Ishikawa (cell line): Measurements from ENCODE around the gene MAML2.

Experiments used
- CEBPB ChIP-seq: IDR thresholded peaks from 2 replicates; pipeline ENCODE4 v1.6.1; 2012
- CREB1 ChIP-seq: IDR thresholded peaks from 2 replicates; pipeline ENCODE4 v1.6.1; 2012; ENCODE audit warnings: low read depth
- EGR1 ChIP-seq: IDR thresholded peaks from 2 replicates; pipeline ENCODE4 v1.6.1; 2012
- EP300 ChIP-seq: IDR thresholded peaks from 2 replicates; pipeline ENCODE4 v1.6.1; 2012; ENCODE audit warnings: borderline replicate concordance
- FOXM1 ChIP-seq: IDR thresholded peaks from 2 replicates; pipeline ENCODE4 v1.6.1; 2012; ENCODE audit warnings: low read depth, borderline replicate concordance
- NFIC ChIP-seq: IDR thresholded peaks from 2 replicates; pipeline ENCODE4 v1.6.1; 2012
- RAD21 ChIP-seq: IDR thresholded peaks from 2 replicates; pipeline ENCODE4 v1.6.1; 2012; ENCODE audit warnings: low read depth
- REST ChIP-seq: IDR thresholded peaks from 2 replicates; pipeline ENCODE4 v1.6.1; 2012; ENCODE audit warnings: low read depth, mild to moderate bottlenecking
- TAF1 ChIP-seq: IDR thresholded peaks from 2 replicates; pipeline ENCODE4 v1.6.1; 2012; ENCODE audit warnings: low read depth, mild to moderate bottlenecking
- TCF12 ChIP-seq: IDR thresholded peaks from 2 replicates; pipeline ENCODE4 v1.6.1; 2012; ENCODE audit warnings: low read depth
- TEAD4 ChIP-seq: IDR thresholded peaks from 2 replicates; pipeline ENCODE4 v1.6.1; 2012
- YY1 ChIP-seq: IDR thresholded peaks from 2 replicates; pipeline ENCODE4 v1.6.1; 2012; ENCODE audit warnings: low read depth
- ZBTB7A ChIP-seq: IDR thresholded peaks from 2 replicates; pipeline ENCODE4 v1.6.1; 2012; ENCODE audit warnings: low read depth
- TF ChIP-seq, protein P1 (sequence below): IDR thresholded peaks from 2 replicates; pipeline ENCODE4 v1.6.1; 2012
- TF ChIP-seq, protein P2 (sequence below): IDR thresholded peaks from 2 replicates; pipeline ENCODE4 v1.6.1; 2012

MAML2 gene

GRCh38 chr11:96288915-96289314 lies 54.1 kb downstream of the MAML2 start:
- TF ChIP-seq TEAD4 = no peak
- TF ChIP-seq, protein P1, sequence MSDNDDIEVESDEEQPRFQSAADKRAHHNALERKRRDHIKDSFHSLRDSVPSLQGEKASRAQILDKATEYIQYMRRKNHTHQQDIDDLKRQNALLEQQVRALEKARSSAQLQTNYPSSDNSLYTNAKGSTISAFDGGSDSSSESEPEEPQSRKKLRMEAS = no peak
- TF ChIP-seq TCF12 = no peak
- no peak for TF ChIP-seq EGR1
- TF ChIP-seq REST = no peak
- TF ChIP-seq CEBPB = no peak
- no peak for TF ChIP-seq CREB1
- TF ChIP-seq, protein P2, sequence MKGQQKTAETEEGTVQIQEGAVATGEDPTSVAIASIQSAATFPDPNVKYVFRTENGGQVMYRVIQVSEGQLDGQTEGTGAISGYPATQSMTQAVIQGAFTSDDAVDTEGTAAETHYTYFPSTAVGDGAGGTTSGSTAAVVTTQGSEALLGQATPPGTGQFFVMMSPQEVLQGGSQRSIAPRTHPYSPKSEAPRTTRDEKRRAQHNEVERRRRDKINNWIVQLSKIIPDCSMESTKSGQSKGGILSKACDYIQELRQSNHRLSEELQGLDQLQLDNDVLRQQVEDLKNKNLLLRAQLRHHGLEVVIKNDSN = no peak
- no peak for TF ChIP-seq YY1
- no peak for TF ChIP-seq EP300
- TF ChIP-seq FOXM1 = no peak
- TF ChIP-seq TAF1 = no peak
- no peak for TF ChIP-seq ZBTB7A
- TF ChIP-seq RAD21 = no peak

DNA sequence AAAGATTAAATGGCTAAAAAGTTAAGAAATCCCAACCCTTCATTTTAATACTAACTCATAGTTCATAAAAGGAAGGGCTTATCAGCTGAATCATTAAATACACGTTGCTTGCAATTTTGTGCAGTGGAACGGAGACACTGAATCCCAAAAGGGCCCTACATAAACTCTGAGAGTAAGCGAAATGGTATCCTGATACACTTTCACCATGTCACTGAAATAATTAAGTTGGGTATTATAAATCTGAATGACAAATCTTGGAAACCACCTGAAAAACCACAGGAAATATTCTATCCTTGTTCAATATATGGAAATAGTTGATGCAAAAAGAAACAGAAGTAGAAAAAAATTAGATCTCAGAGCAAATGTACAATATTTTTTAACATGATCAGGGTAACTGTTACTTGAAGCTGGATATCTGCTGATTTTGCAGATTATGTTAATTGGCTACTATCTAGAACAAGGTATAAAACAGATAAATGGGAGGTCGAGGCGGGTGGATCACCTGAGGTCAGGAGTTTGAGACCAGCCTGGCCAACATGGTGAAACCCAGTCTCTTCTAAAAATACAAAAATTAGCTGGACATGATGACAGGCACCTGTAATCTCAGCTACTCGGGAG lies 55.1 kb downstream of the MAML2 start:
- no peak for TF ChIP-seq TEAD4
- no peak for TF ChIP-seq TCF12
- no peak for TF ChIP-seq RAD21
- TF ChIP-seq, protein P2 = no peak
- TF ChIP-seq REST = no peak
- TF ChIP-seq NFIC = no peak
- no peak for TF ChIP-seq TAF1
- TF ChIP-seq EGR1 = no peak
- no peak for TF ChIP-seq YY1
- TF ChIP-seq, protein P1 = no peak
- no peak for TF ChIP-seq EP300
- no peak for TF ChIP-seq CREB1
- TF ChIP-seq FOXM1 = no peak
- no peak for TF ChIP-seq CEBPB
- no peak for TF ChIP-seq ZBTB7A

- TF ChIP-seq ZBTB7A = no peak
- TF ChIP-seq FOXM1 = no peak
- no peak for TF ChIP-seq REST
- no peak for TF ChIP-seq CREB1
- no peak for TF ChIP-seq TCF12
- no peak for TF ChIP-seq TAF1
- TF ChIP-seq EP300 = no peak
- no peak for TF ChIP-seq NFIC
- TF ChIP-seq EGR1 = no peak
- TF ChIP-seq YY1 = no peak
- TF ChIP-seq, protein P1 = no peak
- no peak for TF ChIP-seq CEBPB
- TF ChIP-seq TEAD4 = no peak
- no peak for TF ChIP-seq RAD21
- TF ChIP-seq, protein P2 = no peak
Measured at GRCh38 chr11:96284917-96285316, 58.1 kb downstream of the MAML2 start.

DNA sequence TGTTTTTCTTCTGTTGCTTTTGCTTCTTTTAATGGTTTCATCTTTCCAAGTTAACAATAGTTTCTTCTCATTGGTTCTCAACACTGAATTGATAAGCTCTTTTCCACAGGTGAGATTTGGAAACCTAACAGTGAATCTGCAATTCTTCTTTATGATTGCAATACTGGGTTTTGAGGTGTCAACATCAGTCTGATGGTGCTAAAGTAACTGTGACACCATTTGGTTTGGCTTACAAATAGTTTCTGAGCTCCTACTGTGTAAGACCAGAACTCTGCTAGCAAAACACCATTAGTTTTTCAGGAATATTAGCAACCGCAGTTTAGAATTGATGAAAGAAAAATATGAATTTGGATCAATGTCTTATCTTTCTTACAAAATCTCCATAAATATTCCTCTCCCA lies 58.6 kb downstream of the MAML2 start:
- no peak for TF ChIP-seq TEAD4
- no peak for TF ChIP-seq EGR1
- no peak for TF ChIP-seq REST
- no peak for TF ChIP-seq EP300
- TF ChIP-seq TCF12 = no peak
- no peak for TF ChIP-seq TAF1
- no peak for TF ChIP-seq FOXM1
- TF ChIP-seq RAD21 = no peak
- no peak for TF ChIP-seq NFIC
- no peak for TF ChIP-seq YY1
- no peak for TF ChIP-seq ZBTB7A
- TF ChIP-seq CEBPB = no peak
- TF ChIP-seq, protein P1 = no peak
- TF ChIP-seq CREB1 = no peak
- TF ChIP-seq, protein P2 = no peak
